ENCODE data around the gene IGHMBP2.

The IGHMBP2 gene

GRCh38 chr11:68928136-68928880, 24.6 kb downstream of the IGHMBP2 start:
- no peak for DNase-seq

- no peak for DNase-seq
These were observed 25.4 kb downstream of the IGHMBP2 start for GRCh38 chr11:68929135-68929534.

DNA sequence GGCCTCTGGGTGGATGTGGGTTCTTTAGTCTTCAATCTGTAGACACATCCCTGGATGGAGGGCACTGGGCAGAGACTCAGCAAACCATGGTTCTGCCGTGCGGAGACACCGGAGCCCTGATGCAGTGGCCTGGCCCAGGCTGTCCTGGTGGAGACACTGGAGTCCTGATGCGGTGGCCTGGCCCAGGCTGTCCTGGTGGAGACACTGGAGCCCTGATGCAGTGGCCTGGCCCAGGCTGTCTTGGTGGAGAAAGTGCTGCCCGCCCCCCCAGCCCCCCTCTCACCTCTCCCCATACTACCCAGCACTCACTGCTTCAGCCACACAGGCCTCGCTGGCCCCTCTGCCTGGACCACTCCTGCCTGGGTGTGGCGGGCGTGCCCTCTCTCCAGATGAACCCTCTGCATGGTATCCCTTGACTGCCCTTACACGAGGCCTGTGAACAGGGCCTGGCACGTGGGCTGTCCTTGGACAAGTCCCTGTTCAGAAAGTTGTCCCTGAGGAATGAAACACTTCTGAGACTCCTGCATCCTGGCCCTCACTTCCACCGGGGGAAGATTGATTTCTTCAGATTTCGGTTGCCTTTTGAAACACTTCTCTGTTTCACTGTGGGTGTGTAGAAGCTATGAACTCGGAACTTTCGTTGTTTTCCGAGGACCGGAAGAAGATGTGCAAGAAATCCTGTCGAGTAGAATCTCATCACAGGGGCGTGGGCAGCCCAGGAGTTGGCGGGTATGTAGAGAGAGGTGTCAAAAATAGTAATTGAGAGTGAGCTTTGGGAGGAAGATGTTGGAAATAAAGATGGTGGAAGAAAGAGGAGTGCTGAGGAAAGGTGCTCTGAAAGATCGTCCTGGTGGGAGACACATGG, 26.2 kb downstream of the IGHMBP2 start:
- DNase-seq: no peak

DNA sequence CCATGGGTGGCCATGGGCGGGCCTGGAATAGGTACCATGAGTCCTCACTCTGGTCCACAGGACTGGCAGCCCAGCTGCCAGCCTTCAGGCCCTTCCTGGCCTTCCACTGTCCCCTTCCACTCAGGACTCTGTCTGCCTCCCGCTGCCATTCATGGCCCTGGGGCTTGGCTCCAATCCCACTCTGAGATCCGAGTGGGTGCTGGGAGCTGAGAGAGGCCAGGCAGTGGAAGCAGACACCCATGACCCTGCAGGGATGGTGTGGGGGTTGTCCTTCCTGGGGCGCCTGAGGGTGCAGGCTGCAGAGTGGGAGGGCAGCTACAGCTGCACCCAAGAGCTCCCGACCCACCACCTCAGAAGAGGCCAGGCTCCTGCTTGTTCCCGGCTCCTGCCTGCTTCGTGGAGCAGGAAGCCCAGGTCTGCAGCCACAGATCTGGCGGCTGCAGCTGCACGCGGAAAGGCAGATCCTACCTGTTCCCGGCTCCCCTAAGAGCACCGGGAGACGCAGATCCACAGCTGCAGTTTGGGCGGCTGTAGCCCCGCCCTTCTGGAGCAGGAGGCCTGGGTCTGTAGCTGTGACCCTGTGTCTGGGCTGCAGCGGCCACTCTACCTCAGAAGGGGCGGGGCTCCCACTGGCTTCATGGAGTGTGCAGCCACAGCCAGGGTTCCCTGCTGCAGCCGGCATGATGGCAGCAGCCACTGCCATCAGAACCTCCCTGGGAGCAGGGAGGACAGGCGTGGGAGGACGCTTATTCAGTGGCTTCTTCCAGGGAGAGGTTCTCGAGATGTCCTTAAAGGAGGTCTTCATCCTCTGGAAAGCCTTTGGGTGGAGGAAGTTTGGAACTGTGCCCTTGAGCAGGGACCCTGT, 27.5 kb downstream of the IGHMBP2 start:
- no peak for DNase-seq

DNA sequence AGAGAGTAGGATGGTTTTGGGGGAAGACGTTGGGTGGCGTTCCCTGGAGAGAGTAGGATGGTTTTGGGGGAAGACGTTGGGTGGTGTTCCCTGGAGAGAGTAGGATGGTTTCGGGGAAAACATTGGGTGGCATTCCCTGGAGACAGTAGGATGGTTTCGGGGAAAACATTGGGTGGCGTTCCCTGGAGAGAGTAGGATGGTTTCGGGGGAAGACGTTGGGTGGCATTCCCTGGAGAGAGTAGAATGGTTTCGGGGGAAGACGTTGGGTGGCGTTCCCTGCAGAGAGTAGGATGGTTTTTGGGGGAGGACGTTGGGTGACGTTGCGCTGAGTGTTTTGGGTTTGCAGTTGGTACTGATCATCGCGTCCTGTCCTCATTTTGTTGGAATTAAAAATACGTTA, 28.2 kb downstream of the IGHMBP2 start:
- DNase-seq: no peak

DNA sequence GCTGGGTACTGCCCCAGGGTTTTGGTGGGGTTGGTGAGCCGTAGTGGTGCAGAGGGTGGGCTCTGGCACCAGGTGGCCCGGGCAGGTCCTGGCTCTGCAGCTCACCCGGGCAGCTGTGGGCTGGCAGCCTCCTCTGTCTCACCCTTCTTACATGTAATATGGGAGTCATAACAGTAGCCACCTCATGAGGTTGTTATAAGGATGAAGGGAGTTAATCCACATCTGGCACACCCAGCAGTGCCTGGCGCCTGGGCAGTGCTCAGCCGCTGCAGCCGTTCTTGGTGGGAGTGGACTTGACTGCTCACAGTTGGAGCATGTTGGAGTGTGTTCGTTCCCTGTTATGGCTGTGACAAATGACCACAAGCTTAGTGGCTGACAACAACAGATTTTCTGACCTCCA, 28.7 kb downstream of the IGHMBP2 start:
- DNase-seq: no peak

GRCh38 chr11:68932933-68933577, 29.4 kb downstream of the IGHMBP2 start:
- no peak for DNase-seq

DNA sequence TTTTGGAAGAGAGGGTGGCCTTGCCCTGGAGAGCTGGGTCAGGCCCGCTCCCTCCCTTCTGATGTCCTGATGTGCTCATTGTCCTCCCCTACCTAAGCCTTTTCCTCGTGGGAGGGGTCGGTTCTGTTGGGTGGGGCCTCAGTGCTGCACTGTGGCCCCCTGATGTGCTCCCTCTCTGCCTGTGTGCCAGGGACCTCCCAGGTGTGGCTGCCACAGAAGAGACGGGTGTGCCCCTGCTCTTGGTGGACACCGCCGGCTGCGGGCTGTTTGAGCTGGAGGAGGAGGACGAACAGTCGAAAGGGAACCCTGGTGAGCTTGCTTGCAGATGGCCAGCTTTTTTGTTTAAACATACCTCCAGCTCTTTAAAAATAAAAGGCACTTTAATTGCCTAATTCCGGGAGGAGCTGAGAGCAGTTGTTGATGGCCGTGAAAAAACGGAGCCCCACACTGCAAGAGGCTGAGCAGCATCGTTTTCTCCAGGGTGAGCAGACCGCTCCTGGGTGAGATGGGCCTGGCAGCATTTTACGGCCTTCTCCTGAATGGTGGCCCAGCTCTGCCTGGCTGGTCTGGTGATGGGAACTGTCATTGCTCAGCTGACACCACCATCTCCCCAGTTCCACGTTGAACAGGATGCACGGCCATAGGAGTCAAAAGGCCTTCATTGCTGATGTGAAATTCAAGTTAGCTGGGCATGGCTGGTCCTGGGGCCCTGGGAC, 30.1 kb downstream of the IGHMBP2 start:
- DNase-seq: no peak

DNA sequence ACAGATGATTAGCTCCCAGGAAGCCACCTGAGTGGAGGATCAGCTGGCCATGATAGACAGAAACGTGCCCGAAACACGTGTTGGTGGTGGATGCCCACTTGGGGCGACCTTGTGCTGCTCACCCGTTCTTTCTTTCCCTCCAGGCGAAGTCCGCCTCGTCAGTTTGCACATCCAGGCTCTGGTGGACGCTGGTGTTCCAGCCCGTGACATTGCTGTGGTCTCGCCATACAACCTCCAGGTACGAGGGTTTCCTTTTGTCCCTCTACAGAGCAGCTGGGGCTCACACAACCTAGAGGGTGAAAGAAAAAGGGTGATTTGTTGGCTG, 30.6 kb downstream of the IGHMBP2 start:
- no peak for DNase-seq

- DNase-seq: no peak
These were observed 31.0 kb downstream of the IGHMBP2 start for GRCh38 chr11:68934666-68935065.

DNA sequence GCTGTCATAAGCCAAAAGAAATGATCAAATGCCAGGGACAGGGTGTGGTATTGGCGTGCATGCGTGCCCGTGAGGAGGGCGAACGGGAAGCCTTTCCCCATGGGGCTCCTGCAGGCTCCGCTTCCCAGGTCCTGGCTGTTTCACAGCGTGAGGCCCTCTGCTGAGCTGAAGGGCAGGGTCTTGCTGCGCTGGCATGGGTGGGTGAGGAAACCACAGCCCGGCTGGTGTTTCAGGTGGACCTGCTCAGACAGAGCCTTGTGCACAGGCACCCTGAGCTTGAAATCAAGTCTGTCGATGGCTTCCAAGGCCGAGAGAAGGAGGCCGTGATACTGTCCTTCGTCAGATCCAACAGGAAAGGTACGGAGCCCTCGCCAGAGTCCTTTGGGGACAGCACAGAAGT, 31.4 kb downstream of the IGHMBP2 start:
- no peak for DNase-seq

GRCh38 chr11:68935516-68936357, 32.0 kb downstream of the IGHMBP2 start:
- DNase-seq: no peak

GRCh38 chr11:68936358-68936636, 32.6 kb downstream of the IGHMBP2 start:
- no peak for DNase-seq

- DNase-seq: no peak
These were observed 33.3 kb downstream of the IGHMBP2 start for GRCh38 chr11:68936676-68937620.

GRCh38 chr11:68938088-68938487, 34.4 kb downstream of the IGHMBP2 start:
- DNase-seq: no peak

DNA sequence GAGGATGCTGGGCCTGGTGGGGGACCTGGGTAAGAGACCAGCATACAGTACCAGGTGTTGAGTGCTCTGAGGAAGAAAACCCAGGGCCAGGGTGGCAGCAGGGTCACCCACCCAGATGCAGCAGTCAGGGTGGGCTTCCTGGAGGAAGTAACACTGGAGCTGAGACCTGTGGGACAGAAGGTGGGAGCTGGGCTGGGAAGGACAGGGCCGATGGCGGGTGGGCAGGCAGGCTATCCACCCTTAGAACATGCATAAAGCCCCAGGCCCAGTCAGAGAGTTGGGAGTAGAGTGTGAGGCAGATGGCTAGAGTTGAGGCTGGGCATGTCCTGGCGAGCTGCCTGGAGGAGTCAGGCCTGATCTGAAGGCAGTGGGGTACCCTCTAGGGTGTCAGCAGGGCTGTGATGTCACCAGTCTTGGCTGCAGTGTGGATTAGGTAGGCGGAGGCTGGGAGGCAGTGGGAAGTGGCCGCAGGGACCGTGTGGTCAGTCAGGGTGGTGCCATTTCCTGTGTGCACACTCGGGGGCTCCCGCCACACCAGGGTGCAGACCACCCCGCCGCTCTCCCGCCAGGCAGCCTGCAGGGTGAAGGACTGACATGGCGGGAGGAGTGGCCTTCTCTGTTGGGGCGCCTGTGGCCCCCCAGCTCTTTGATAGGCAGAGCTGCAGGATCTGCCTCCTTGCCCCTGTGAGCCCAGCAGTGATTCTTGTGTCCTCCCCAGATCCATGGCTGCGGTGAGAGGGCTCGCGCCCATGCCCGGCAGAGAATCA, 35.3 kb downstream of the IGHMBP2 start:
- no peak for DNase-seq

DNA sequence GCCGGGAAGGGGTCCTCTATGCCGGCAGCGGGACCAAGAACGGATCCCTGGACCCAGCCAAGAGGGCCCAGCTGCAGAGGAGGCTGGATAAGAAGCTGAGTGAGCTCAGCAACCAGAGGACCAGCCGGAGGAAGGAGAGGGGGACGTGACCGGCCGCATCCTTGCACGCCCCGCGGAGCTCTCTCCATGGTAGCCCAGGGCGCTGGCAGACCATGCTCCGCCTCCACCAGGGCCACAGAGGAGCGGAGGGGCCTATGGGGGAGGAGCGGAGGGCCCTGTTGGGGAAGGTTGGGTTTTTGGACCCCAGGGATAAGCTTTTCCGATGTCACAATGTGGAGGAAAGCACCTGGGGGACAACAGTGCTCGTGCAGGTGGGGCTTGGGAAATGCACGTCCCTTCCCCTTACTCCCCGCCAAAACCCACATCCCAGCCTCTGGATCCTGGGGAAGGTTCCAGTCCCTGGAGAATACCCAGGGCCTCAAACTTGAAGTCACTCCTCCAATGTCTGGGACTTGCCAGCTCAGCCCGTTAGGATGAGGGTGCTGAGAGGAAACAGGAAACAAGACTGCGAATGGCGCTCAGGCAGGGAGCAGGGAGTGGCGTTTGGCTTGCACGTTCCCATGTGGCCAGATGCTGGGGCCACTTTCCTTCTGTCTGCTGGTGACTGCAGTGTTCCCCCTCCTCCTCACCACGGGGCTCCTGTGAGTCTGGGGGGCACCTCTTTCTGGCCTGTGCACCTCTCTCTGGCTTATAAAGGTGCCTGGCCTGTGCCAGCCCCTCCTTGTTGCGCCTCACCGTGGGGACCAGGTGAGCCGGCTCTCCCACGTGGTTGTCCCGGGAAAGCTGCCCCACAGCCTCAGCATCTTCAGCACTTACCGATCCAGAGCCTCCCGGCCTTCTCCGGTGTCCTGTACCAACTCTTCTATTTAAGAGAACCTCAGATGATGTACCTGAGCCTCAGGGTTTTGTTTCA, 36.2 kb downstream of the IGHMBP2 start:
- no peak for DNase-seq

DNA sequence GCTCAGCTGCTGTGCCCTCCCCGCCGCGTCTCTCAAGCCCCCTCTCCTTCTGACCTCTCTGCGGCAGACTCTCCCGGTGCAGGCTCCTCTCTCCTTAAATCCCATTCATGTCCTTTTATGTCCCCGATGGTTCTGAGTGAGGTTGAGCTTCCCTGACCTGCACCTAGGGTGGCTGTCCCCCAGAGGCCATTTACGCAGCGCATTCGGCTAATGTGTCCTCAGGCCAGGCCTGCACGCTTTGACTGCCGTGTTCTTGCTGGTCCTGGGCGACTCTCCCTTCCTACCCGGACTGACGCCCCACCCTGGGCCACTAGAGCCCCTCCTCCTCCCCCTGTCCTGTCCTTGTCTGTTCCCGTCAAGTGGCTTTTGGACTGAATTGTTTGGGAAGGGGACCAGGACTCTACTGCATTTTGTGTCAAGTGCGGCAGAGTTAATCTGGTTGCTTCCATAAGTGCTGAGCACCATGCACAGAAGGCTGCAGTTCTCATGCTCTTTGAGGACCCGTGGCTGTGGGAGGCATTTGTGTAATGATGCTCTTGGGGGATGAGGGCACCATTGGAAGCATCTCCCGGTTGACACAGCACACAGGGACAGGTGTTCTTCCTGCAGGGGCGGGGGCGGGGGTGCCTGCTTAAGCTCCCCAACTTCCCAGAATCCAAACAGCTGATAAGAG, 37.1 kb downstream of the IGHMBP2 start:
- no peak for DNase-seq

All from activated naive CD4-positive, alpha-beta T cell (primary cell).